Breast epithelium (tissue), 4 donors: ENCODE data around the gene MED14. TPM values are rescaled to one million over a fixed set of nuclear protein-coding genes. Genes with fewer than 3 reads are reported as not detected.

Experiments
- DNase-seq, 2 donors: peaks; one replicate each; pipeline ENCODE4 v3.0.0-alpha.2; 2019; ENCODE audit warnings: low spot score in 2 of 2
- H3K27ac ChIP-seq, 2 donors: fragments of 200-600 bp; sonication (generic) in 1 of 2; one replicate each; pipeline ENCODE4 v1.5.1; 2016 to 2019; ENCODE audit warnings: mild to moderate bottlenecking in 1 of 2
- H3K27me3 ChIP-seq, 2 donors: fragments of 200-600 bp; sonication (generic) in 1 of 2; one replicate each; pipeline versions ENCODE4 v1.5.1 to v1.6.0; 2017 to 2019; ENCODE audit warnings: control low read depth in 1 of 2, mild to moderate bottlenecking in 1 of 2
- H3K36me3 ChIP-seq: fragments of 200-600 bp; one replicate; pipeline ENCODE4 v1.5.1; 2019
- H3K4me1 ChIP-seq, 2 donors: fragments of 200-600 bp; sonication (generic); one replicate each; pipeline ENCODE4 v1.5.1; 2016 to 2019; ENCODE audit warnings: control low read depth in 1 of 2
- H3K4me3 ChIP-seq, 3 donors: fragments of 200-600 bp; sonication (generic); 1 replicate in 2 of 3; 2 replicates in 1 of 3; pipeline ENCODE4 v1.5.1; 2016 to 2019; ENCODE audit warnings: mild to moderate bottlenecking in 3 of 3, moderate library complexity in 2 of 3
- H3K9me3 ChIP-seq, 2 donors: fragments of 200-600 bp; sonication (generic) in 1 of 2; one replicate each; pipeline ENCODE4 v1.5.1; 2016 to 2019; ENCODE audit warnings: control low read depth in 1 of 2
- POLR2A ChIP-seq: fragments of 450-650 bp; IDR thresholded peaks from one replicate; pipeline ENCODE4 v1.6.1; 2016; ENCODE audit warnings: antibody characterized with exemption, mild to moderate bottlenecking, moderate library complexity
- POLR2AphosphoS5 ChIP-seq, 3 donors: sonication (generic); formaldehyde crosslinking; IDR thresholded peaks; one replicate each; pipeline ENCODE4 v1.6.1; 2017; ENCODE audit warnings: antibody characterized with exemption in 3 of 3
- intact Hi-C: fragments of 100-400 bp; cut with DNase I; formaldehyde crosslinking; loops from one replicate; pipeline ENCODE4 v1.15.1; 2023; ENCODE audit warnings: low total_unique reads
- total RNA-seq, 3 donors: library from RNA; depleted of rRNA; stranded (reverse); fragments of >200 nt; gene quantifications; one replicate each; pipeline ENCODE4 v1.1.0, GENCODE V29; 2016
- TF ChIP-seq, protein P1 (sequence below), 3 donors: fragments of 450-650 bp; IDR thresholded peaks; one replicate each; pipeline ENCODE4 v1.5.1; 2016 to 2017; ENCODE audit warnings: antibody characterized with exemption in 3 of 3, mild to moderate bottlenecking in 3 of 3, moderate library complexity in 3 of 3

The MED14 gene
- total RNA-seq, 3 donors from 2014 or later = 25.8 to 41.4 (median 33.8) TPM

DNA sequence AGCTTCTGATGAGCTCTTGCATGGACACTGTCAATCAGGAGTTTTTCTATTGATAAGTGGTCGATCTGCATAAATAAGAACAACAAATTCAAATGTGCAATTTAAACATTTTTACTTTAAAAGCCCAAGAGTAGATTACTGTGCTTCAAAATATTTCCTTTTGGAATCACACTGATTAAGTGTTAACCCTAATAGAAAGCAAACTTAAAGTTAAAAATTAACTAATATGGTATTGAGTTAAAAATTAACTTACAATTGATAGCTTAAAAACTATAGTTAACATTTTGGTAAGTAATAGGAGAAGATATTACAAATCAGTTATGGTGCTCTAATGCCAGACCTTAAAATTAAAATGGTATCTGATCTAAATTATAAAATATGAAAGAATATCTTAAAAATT, 25.9 kb downstream of the MED14 start:
- no peak for DNase-seq
- Histone ChIP-seq H3K9me3 (no peaks in the 10 kb centered on the region), H3K4me3 (no peak overlapping the region), H3K27me3 (peaks cover 0 to 15% of the 10 kb centered on the region in 2 donors), H3K4me1 (no peaks in the 10 kb centered on the region), H3K27ac (no peak overlapping the region), H3K36me3 (no peaks in the 10 kb centered on the region)
- TF ChIP-seq POLR2A (no peak), POLR2AphosphoS5 (IDR thresholded peaks at IDR 0.05) (no peak)
- TF ChIP-seq, protein P1, sequence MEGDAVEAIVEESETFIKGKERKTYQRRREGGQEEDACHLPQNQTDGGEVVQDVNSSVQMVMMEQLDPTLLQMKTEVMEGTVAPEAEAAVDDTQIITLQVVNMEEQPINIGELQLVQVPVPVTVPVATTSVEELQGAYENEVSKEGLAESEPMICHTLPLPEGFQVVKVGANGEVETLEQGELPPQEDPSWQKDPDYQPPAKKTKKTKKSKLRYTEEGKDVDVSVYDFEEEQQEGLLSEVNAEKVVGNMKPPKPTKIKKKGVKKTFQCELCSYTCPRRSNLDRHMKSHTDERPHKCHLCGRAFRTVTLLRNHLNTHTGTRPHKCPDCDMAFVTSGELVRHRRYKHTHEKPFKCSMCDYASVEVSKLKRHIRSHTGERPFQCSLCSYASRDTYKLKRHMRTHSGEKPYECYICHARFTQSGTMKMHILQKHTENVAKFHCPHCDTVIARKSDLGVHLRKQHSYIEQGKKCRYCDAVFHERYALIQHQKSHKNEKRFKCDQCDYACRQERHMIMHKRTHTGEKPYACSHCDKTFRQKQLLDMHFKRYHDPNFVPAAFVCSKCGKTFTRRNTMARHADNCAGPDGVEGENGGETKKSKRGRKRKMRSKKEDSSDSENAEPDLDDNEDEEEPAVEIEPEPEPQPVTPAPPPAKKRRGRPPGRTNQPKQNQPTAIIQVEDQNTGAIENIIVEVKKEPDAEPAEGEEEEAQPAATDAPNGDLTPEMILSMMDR (IDR thresholded peaks at IDR 0.05) = no peak
- intact Hi-C loops = no loop called here

DNA sequence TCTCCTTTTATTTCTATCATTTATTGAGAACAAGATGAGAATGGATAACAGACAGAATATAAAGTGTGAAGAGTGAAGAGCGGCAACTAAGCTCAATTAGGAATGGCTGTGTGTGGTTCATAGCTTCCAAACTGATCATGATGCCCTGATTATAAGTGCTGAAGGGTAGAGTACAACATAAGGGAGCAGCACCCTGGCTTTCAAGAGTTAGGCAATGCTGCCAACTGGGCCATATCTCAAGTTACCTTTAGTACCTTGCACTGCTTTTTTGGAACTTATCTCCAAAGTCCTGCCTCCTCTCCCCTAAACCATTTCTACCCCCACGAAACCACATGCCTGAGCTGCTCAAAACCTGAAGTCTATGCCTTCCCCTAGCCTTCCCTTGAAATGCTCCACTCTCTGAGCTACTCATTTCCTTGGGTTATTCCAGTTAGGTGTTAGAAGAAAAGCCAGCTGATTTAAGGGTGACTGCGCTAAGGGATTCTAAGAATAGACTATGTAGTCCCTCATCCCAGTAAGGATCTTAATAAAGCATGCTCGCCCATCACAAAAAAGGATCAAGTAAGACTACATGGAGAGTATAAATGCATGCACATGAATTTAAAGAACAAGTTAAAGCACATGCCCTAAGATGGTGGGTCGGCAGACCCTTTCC, 29.6 kb downstream of the MED14 start:
- H3K4me1 ChIP-seq = no peaks in the 10 kb centered on the region
- TF ChIP-seq POLR2A = no peak
- TF ChIP-seq, protein P1 (IDR thresholded peaks at IDR 0.05) = no peak
- TF ChIP-seq POLR2AphosphoS5 (IDR thresholded peaks at IDR 0.05) = no peak
- no peak overlapping the region for H3K4me3 ChIP-seq
- no peaks in the 10 kb centered on the region for H3K36me3 ChIP-seq
- intact Hi-C loops = no loop called here
- H3K27me3 ChIP-seq = peaks cover 0 to 8% of the 10 kb centered on the region in 2 donors
- DNase-seq = no peak
- H3K27ac ChIP-seq = no peak overlapping the region
- H3K9me3 ChIP-seq = no peaks in the 10 kb centered on the region

DNA sequence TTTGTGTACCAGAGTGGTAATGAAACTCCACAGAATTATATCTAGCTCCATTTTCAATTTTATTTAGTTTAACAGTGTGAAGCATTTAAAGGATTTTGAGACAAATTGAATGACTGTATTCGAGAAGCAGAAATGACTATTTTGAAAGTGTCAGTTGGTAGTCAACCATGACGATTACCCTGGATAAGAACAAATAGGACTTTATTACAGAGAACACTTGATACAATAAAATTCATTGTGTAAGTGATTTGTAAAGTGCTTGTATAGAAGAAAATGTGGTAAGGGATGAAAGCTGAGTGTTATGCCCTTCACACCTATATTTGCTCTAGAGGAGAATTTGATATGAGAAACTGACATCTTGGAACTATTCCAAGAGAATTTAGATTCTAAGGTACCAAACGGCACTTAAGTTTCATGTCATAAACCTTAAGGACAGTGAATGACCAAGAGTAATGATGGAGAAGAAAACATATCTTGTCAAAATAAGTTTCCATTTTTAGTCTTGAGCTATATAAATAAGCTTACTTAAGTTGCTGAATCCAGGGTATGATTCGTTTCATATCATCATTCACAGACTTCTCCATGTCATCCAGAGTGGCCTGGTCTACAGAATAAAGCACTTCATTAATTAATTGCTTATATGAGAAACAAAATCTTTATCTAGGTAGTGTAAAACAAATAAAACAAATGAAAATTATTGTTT, 34.6 kb downstream of the MED14 start:
- TF ChIP-seq POLR2AphosphoS5 (IDR thresholded peaks at IDR 0.05) (no peak), POLR2A (no peak)
- TF ChIP-seq, protein P1 (IDR thresholded peaks at IDR 0.05) = no peak
- no peaks in the 10 kb centered on the region for H3K36me3 ChIP-seq
- peaks cover 0 to 7% of the 10 kb centered on the region in 2 donors for H3K9me3 ChIP-seq
- no peak for DNase-seq
- no peak overlapping the region for H3K27ac ChIP-seq
- H3K4me3 ChIP-seq = no peak overlapping the region
- intact Hi-C loops = no loop called here
- no peaks in the 10 kb centered on the region for H3K4me1 ChIP-seq
- peaks cover 0 to 12% of the 10 kb centered on the region in 2 donors for H3K27me3 ChIP-seq

DNA sequence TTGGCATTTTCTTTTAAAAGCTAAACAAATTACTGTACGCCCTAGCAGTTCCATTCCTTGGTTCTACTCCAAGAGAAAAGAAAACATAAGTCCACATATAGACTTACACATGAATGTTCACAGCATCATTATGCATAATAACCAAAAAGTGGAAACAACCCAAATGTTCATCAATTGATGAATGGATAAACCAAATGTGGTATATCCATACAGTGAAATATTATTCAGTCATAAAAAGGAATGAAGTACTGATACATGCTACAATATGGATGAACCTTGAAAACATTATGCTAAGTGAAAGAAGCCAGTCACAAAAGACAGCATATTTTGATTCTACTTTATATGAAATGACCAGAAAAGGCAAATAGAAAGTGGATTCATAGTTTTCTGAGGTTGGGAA, 36.5 kb downstream of the MED14 start:
- DNase-seq = no peak
- Histone ChIP-seq H3K27ac (no peak overlapping the region), H3K9me3 (peaks cover 0 to 7% of the 10 kb centered on the region in 2 donors), H3K27me3 (peaks cover 0 to 9% of the 10 kb centered on the region in 2 donors), H3K36me3 (no peaks in the 10 kb centered on the region), H3K4me3 (no peak overlapping the region), H3K4me1 (no peaks in the 10 kb centered on the region)
- TF ChIP-seq, protein P1 (IDR thresholded peaks at IDR 0.05) = no peak
- no peak for TF ChIP-seq POLR2AphosphoS5 (IDR thresholded peaks at IDR 0.05)
- TF ChIP-seq POLR2A = no peak
- intact Hi-C loops = loop anchor here (10.0 kb wide), 1 partner anchor 1344 kb away; no protein-coding TSS in a partner anchor

DNA sequence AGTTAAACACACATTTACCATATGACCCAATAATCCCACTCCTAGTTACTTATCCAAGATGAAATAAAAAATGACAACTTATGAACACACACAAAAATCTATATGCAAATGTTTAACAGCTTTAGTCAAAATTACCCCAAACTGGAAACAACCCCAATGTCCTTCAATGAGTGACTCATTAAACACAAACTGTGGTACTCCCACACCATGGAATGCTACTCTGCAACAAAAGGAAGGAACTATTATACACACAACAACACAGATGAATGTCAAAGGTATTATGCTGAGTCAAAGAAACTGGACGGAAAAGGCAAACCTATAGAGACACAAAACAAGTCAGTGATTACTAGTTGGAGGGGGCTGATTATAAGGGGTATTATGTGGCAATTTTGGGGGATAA, 40.5 kb downstream of the MED14 start:
- Histone ChIP-seq H3K9me3 (peaks cover 0 to 7% of the 10 kb centered on the region in 2 donors), H3K4me1 (no peaks in the 10 kb centered on the region), H3K27me3 (peaks cover 0 to 12% of the 10 kb centered on the region in 2 donors), H3K4me3 (no peak overlapping the region), H3K27ac (no peak overlapping the region), H3K36me3 (no peaks in the 10 kb centered on the region)
- no peak for DNase-seq
- intact Hi-C loops = loop anchor here (10.0 kb wide), 1 partner anchor 1340 kb away; no protein-coding TSS in a partner anchor
- TF ChIP-seq POLR2A (no peak), POLR2AphosphoS5 (IDR thresholded peaks at IDR 0.05) (no peak)
- TF ChIP-seq, protein P1 (IDR thresholded peaks at IDR 0.05) = no peak
